Endodermal cell (in vitro differentiated cells): ENCODE data around the gene SPATA21. TPM values are rescaled to one million over a fixed set of nuclear protein-coding genes. Genes with fewer than 3 reads are reported as not detected.
"Not testable (repeated sequence)": the region's sequence is repeated elsewhere in the genome, so short reads cannot be mapped to it uniquely, and the experiment has no call there.

ENCODE experiments used
- DNase-seq: peaks from one replicate; pipeline ENCODE4 v3.0.0-alpha.2; 2017
- H3K27ac ChIP-seq: 2 replicates; pipeline ENCODE4 v1.5.1; 2013; ENCODE audit warnings: mild to moderate bottlenecking, low read depth, low read length, moderate library complexity
- H3K27me3 ChIP-seq: 2 replicates; pipeline ENCODE4 v1.6.1; 2013; ENCODE audit warnings: mild to moderate bottlenecking, low read length, moderate library complexity; ENCODE audit not compliant: insufficient read depth, control insufficient read depth, poor library complexity, severe bottlenecking
- H3K36me3 ChIP-seq: 2 replicates; pipeline ENCODE4 v1.7.0; 2013; ENCODE audit warnings: mild to moderate bottlenecking, low read length, moderate library complexity; ENCODE audit not compliant: control insufficient read depth, insufficient read depth
- H3K4me1 ChIP-seq: one replicate; pipeline ENCODE4 v1.7.0; 2013; ENCODE audit warnings: low read length; ENCODE audit not compliant: control insufficient read depth, insufficient read depth
- H3K4me3 ChIP-seq: 2 replicates; pipeline ENCODE4 v1.5.1; 2013; ENCODE audit warnings: mild to moderate bottlenecking, low read length, moderate library complexity
- H3K9ac ChIP-seq: 2 replicates; pipeline ENCODE4 v1.6.1; 2013; ENCODE audit warnings: mild to moderate bottlenecking, low read length, moderate library complexity; ENCODE audit not compliant: poor library complexity, severe bottlenecking; ENCODE audit errors: extremely low read depth
- H3K9me3 ChIP-seq: 2 replicates; pipeline ENCODE4 v1.6.1; 2013; ENCODE audit warnings: mild to moderate bottlenecking, low read length, moderate library complexity; ENCODE audit not compliant: control insufficient read depth
- H3K27ac Mint-ChIP-seq: 2 replicates; pipeline ENCODE4 v1.8.0; 2020; ENCODE audit warnings: mixed read lengths
- H3K27me3 Mint-ChIP-seq: 2 replicates; pipeline ENCODE4 v1.8.0; 2021; ENCODE audit warnings: mild to moderate bottlenecking, mixed read lengths; ENCODE audit not compliant: insufficient read depth
- H3K36me3 Mint-ChIP-seq: 2 replicates; pipeline ENCODE4 v1.8.0; 2020; ENCODE audit warnings: low read depth, mixed read lengths
- H3K4me1 Mint-ChIP-seq: 2 replicates; pipeline ENCODE4 v1.8.0; 2020; ENCODE audit warnings: mixed read lengths
- H3K4me3 Mint-ChIP-seq: 2 replicates; pipeline ENCODE4 v1.8.0; 2020; ENCODE audit warnings: mild to moderate bottlenecking, moderate library complexity, mixed read lengths
- H3K9me3 Mint-ChIP-seq: 2 replicates; pipeline ENCODE4 v1.8.0; 2020; ENCODE audit warnings: mild to moderate bottlenecking, mixed read lengths
- WGBS, 2 experiments: methylation state at CpG; one replicate each; pipeline versions ENCODE4 v1.1.5 to v1.1.7; 2013; ENCODE audit warnings: missing lambda C conversion rate in 2 of 2, mixed read lengths in 1 of 2; ENCODE audit not compliant: insufficient coverage in 1 of 2, insufficient read length in 1 of 2; 5-methylcytosine and 5-hydroxymethylcytosine counted together
- long read RNA-seq, 4 experiments: library from polyadenylated mRNA in 2 of 4; library from RNA in 1 of 4; library from capped mRNA in 1 of 4; stranded (forward) in 3 of 4; unstranded in 1 of 4; transcript quantifications; one replicate each; pipeline ENCODE4 v2.0.0, GENCODE V29; 2020 to 2021; ENCODE audit warnings: inconsistent platforms in 1 of 4
- polyA plus RNA-seq, 2 experiments: library from polyadenylated mRNA; stranded (reverse); fragments of 50-300 nt; gene quantifications; one replicate each; pipeline ENCODE4 v1.2.3, GENCODE V29; 2013
- total RNA-seq, 2 donors: library from RNA; stranded (reverse); fragmentation: NEBNext Ultra II Directional in 1 of 2; extraction: Animal tissue kit (Norgen Biotek cat#: 25700) in 1 of 2; gene quantifications; 2 replicates in 1 of 2; 3 replicates in 1 of 2; pipeline ENCODE4 v1.2.1, GENCODE V29; 2021
- TF ChIP-seq, protein P1 (sequence below): fragments of 200-600 bp; sonication (generic); conservative IDR thresholded peaks from 2 replicates; pipeline ENCODE4 v1.5.0; 2021; ENCODE audit warnings: antibody characterized with exemption, mild to moderate bottlenecking

The SPATA21 gene, protein sequence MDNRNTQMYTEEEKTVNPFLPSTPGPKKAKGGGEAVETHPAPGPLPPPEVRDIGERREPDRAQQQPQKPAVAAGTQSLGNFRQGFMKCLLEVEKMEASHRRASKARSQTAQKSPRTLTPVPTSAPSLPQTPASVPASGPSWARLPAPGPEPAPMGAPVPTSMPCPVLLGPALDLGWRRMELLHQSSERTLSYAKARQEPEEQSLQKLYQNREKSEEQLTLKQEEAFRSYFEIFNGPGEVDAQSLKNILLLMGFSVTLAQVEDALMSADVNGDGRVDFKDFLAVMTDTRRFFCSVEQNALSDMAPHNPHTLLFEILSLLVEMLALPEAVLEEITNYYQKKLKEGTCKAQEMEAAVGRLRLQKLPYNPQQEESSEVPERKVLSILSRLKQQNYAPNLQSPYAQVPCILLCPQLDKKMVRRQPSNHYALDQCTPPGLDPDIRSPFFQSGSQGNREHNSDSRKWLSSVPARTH
- not detected for total RNA-seq
- polyA plus RNA-seq (2013, experiment 1 of 2) = not detected
- not detected for polyA plus RNA-seq (2013, experiment 2 of 2)
- long read RNA-seq, experiment 1 = 0 reads
- long read RNA-seq, experiment 2, partial matches to known transcripts = 0 of 1 reads
- long read RNA-seq, experiment 2, other reads (novel, unspliced or antisense) = 1 of 1 reads
- long read RNA-seq, experiment 3, partial matches to known transcripts = 0 of 2 reads
- long read RNA-seq, experiment 3, other reads (novel, unspliced or antisense) = 2 of 2 reads
- long read RNA-seq, experiment 4 = 0 reads

- Mint-ChIP-seq H3K9me3 (no peaks in the 10 kb centered on the region), H3K27ac (no peak within 1 kb of the TSS), H3K4me1 (peaks cover 10% of the 10 kb centered on the region), H3K36me3 (no peaks in the 10 kb centered on the region), H3K4me3 (no peak within 1 kb of the TSS), H3K27me3 (peaks cover 6% of the 10 kb centered on the region)
- Histone ChIP-seq H3K27me3 (no peaks in the 10 kb centered on the region), H3K27ac (no peak within 1 kb of the TSS), H3K4me3 (no peak within 1 kb of the TSS), H3K36me3 (no peaks in the 10 kb centered on the region), H3K4me1 (no peaks in the 10 kb centered on the region), H3K9ac (no peak within 1 kb of the TSS), H3K9me3 (no peaks in the 10 kb centered on the region)
- no peak for DNase-seq
- TF ChIP-seq, protein P1, sequence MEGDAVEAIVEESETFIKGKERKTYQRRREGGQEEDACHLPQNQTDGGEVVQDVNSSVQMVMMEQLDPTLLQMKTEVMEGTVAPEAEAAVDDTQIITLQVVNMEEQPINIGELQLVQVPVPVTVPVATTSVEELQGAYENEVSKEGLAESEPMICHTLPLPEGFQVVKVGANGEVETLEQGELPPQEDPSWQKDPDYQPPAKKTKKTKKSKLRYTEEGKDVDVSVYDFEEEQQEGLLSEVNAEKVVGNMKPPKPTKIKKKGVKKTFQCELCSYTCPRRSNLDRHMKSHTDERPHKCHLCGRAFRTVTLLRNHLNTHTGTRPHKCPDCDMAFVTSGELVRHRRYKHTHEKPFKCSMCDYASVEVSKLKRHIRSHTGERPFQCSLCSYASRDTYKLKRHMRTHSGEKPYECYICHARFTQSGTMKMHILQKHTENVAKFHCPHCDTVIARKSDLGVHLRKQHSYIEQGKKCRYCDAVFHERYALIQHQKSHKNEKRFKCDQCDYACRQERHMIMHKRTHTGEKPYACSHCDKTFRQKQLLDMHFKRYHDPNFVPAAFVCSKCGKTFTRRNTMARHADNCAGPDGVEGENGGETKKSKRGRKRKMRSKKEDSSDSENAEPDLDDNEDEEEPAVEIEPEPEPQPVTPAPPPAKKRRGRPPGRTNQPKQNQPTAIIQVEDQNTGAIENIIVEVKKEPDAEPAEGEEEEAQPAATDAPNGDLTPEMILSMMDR = no peak
- WGBS, 2 experiments = 89 to 93% methylated on average over 2 to 3 of the region's 3 CpGs
Observed at GRCh38 chr1:16436946-16437474, at the start of gene SPATA21. Gene SPATA21 (minus strand): TSS chr1:16437424. CDS start chr1:16431371, 6,053 bp downstream.

DNA sequence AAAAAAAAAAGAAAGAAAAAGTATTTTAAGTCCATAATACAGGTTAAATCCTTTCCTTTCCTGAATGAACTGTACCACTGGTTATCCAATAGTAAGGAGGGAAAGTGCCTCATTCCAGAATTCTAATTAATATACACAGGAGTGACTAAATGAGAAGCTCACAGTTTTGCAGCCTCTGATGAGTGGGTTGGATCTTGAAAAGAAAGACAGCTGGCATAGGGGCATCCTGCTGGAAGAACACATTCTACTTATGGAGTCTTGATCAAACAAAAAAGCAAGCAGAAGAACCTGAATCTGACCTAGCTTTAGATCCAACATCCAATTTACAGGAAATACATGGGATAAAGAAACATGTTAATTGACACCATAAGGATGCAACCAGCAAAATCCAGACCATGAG, 49.8 kb upstream of the SPATA21 start:
- not testable (repeated sequence) for H3K27ac ChIP-seq, H3K9me3 Mint-ChIP-seq, H3K27me3 Mint-ChIP-seq

GRCh38 chr1:16486316-16486715, 49.1 kb upstream of the SPATA21 start:
- not testable (repeated sequence) for H3K27me3 Mint-ChIP-seq, H3K4me3 Mint-ChIP-seq, H3K4me1 ChIP-seq, H3K4me3 ChIP-seq, DNase-seq, H3K27ac ChIP-seq, H3K9ac ChIP-seq, H3K27ac Mint-ChIP-seq, H3K9me3 Mint-ChIP-seq, H3K27me3 ChIP-seq, H3K4me1 Mint-ChIP-seq, H3K36me3 ChIP-seq, H3K9me3 ChIP-seq
- 94 to 96% methylated on average over 8 of the region's 8 CpGs for WGBS, 2 experiments
- H3K36me3 Mint-ChIP-seq = peaks cover 43% of the 10 kb centered on the region

More for the DNA sequence above, 49.8 kb upstream of the SPATA21 start:
- H3K36me3 ChIP-seq, H3K27ac Mint-ChIP-seq, H3K4me3 ChIP-seq, H3K27me3 ChIP-seq, H3K4me3 Mint-ChIP-seq, H3K4me1 ChIP-seq, H3K9ac ChIP-seq, H3K9me3 ChIP-seq, DNase-seq, H3K4me1 Mint-ChIP-seq: not testable (repeated sequence)
- peaks cover 38% of the 10 kb centered on the region for H3K36me3 Mint-ChIP-seq

DNA sequence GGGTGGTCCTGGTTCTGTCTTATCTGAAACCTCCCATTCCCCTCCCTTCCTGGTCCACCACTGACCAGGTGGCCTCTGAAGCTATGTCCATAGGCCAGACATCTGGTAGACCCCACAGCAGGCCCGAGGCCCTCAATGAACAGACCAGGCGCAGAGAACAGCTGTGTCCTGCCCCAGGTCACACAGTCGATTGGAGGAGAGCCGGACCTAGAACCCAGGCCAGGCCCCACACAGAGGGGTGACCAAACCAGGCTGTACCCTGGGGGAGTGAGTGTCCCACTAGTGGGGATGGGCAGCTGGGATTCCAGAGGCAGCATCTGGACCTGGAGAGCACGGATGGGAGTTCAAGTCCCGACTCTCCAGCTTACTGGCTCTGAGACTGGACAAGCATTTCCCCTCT, 47.7 kb upstream of the SPATA21 start:
- H3K4me1 Mint-ChIP-seq = no peaks in the 10 kb centered on the region
- H3K27ac Mint-ChIP-seq = no peak overlapping the region
- 93 to 100% methylated on average over 5 to 6 of the region's 6 CpGs for WGBS, 2 experiments
- H3K36me3 Mint-ChIP-seq = peaks cover 53% of the 10 kb centered on the region
- H3K9me3 Mint-ChIP-seq = no peaks in the 10 kb centered on the region
- Histone ChIP-seq H3K4me3 (no peak overlapping the region), H3K9ac (no peak overlapping the region), H3K9me3 (no peaks in the 10 kb centered on the region), H3K36me3 (peaks cover 16% of the 10 kb centered on the region), H3K27me3 (no peaks in the 10 kb centered on the region), H3K4me1 (no peaks in the 10 kb centered on the region), H3K27ac (no peak overlapping the region)
- no peak overlapping the region for H3K4me3 Mint-ChIP-seq
- DNase-seq = no peak
- no peaks in the 10 kb centered on the region for H3K27me3 Mint-ChIP-seq
- TF ChIP-seq, protein P1 = no peak
